Activated CD4-positive, alpha-beta T cell treated with anti-CD3 and anti-CD28 coated beads for 36 hours (primary cell): ENCODE measurements around the gene NEDD4. TPM values are rescaled to one million over a fixed set of nuclear protein-coding genes. Genes with fewer than 3 reads are reported as not detected.

ENCODE experiments used
- ATAC-seq: fragments of 200-7000 bp; cut with Tn5 transposase; one replicate; pipeline ENCODE4 v1.10.0; 2021; ENCODE audit warnings: mild to moderate bottlenecking, moderate library complexity
- CTCF ChIA-PET: fragments of 350-600 bp; sonication (Branson Sonifier 250); formaldehyde crosslinking; loops from one replicate; lab custom pipeline; 2021; ENCODE audit warnings: antibody characterized with exemption; lab: Charles Lee
- POLR2A ChIA-PET: fragments of 350-600 bp; sonication (Branson Sonifier 250); formaldehyde crosslinking; loops from one replicate; lab custom pipeline; 2021; ENCODE audit warnings: antibody characterized with exemption, inconsistent platforms; lab: Charles Lee
- DNase-seq: peaks from one replicate; pipeline ENCODE4 v3.0.0-alpha.2; 2020
- H3K27ac Mint-ChIP-seq: one replicate; pipeline ENCODE4 v1.8.0; 2021; ENCODE audit warnings: mixed read lengths
- H3K27me3 Mint-ChIP-seq: one replicate; pipeline ENCODE4 v1.8.0; 2021; ENCODE audit warnings: mixed read lengths
- H3K36me3 Mint-ChIP-seq: one replicate; pipeline ENCODE4 v1.8.0; 2021; ENCODE audit warnings: low read depth, mixed read lengths
- H3K4me1 Mint-ChIP-seq: one replicate; pipeline ENCODE4 v1.8.0; 2021; ENCODE audit warnings: mixed read lengths
- H3K4me3 Mint-ChIP-seq: one replicate; pipeline ENCODE4 v1.8.0; 2021; ENCODE audit warnings: mild to moderate bottlenecking, moderate library complexity, mixed read lengths
- H3K9me3 Mint-ChIP-seq: one replicate; pipeline ENCODE4 v1.8.0; 2021; ENCODE audit warnings: low read depth, mixed read lengths
- intact Hi-C, 2 experiments: fragments of 100-400 bp; cut with DNase I in 1 of 2; cut with micrococcal nuclease in 1 of 2; formaldehyde crosslinking; loops; one replicate each; pipeline versions ENCODE4 v1.14.2 to v1.15.1; 2022 to 2024; cut with DNase I, micrococcal nuclease
- total RNA-seq, 2 experiments: library from RNA; stranded (reverse); gene quantifications; one replicate each; pipeline ENCODE4 v1.2.3, GENCODE V29; 2021

NEDD4 gene
- 10 to 100 TPM; 22.4 to 23.3 TPM for total RNA-seq

DNA sequence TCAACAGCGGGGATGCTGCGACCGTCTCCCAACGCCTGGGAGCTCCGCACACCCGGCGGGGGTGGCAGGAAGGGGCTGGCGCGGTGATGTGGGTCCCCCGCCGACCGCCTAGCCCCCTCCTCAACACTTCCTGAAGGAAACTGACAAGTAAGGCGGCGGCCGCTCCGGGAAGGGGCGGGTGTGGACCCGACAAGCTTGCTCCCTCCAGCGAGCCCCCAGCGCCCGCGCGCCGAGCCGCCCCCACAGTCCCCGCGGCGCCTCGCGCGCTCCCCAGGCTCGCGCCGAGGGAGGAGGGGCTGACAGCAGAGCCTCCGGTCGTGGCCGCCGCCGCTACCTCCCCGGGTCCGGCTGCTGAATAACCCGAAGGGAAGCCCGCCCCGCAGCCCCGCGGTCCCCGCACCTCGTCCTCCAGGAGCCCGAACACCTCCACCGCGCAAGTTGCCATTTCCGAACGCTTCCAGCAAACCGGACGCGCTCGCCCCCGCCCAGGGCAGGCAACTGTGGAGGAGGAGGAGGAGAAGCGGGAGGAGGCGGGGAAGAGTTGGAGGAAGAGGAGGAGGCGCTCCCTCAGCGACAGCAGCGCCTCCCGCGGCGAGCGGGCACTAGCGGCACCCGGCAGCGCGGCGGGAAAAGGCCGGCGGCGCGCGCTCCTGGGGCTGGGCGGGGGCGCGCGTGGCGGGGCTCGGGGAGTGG lies at the start of gene NEDD4:
Gene NEDD4, minus strand, starts transcription at position 502 of the 693 bp plus-strand sequence. Its CDS starts 57 bp downstream, at position 445.
- POLR2A ChIA-PET = no interaction called here
- peak; percentile 91 for ATAC-seq

DNA sequence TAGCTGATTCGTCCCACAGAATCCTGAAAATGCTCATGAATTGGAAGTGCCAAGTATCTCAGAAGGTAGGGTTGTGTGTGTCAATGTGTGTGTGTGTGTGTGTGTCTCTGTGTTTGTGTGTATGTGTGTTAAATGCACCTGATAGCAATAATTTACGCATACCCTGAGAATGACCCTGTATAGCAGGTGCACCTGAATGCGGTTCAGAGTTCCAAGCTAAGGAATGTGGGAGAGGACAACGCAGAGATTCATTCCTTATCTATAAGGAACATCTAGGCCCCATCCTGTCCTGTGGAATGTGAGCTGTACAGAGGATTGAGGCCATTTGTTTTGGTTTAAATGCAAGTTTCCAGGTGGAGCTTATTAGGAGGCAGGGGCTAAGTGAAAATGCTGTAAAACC lies 49.1 kb upstream of the NEDD4 start:
- no peak for ATAC-seq
- intact Hi-C loops = loop anchor here (2.0 to 5.0 kb wide), 4 partner anchors 50 to 635 kb away; partner anchors contain the start of genes RFX7 (in 2 of the 2), CCPG1 (in 1 of the 2), NEDD4 (in 1 of the 2) and PIERCE2 (in 1 of the 2)
- CTCF ChIA-PET = interaction anchor here (3.1 kb wide), 1 partner anchor 11 kb away, joined by 15 read pairs; no protein-coding TSS in a partner anchor
- Mint-ChIP-seq H3K9me3 (peaks cover 13% of the 10 kb centered on the region), H3K4me1 (peaks cover 60% of the 10 kb centered on the region), H3K36me3 (peaks cover 10% of the 10 kb centered on the region), H3K4me3 (no peak overlapping the region), H3K27ac (peak overlapping the region; percentile 95), H3K27me3 (no peaks in the 10 kb centered on the region)
- POLR2A ChIA-PET = no interaction called here
- DNase-seq = no peak

More for the DNA sequence above, at the start of gene NEDD4:
- Mint-ChIP-seq H3K36me3 (peaks cover 7% of the 10 kb centered on the region), H3K27ac (peak within 1 kb of the TSS; percentile 79), H3K4me1 (peaks cover 22% of the 10 kb centered on the region), H3K9me3 (no peaks in the 10 kb centered on the region), H3K27me3 (no peaks in the 10 kb centered on the region), H3K4me3 (peak within 1 kb of the TSS; percentile 84)
- peak; percentile 86 for DNase-seq
- intact Hi-C loops = loop anchor here (1.0 to 10.0 kb wide), 6 partner anchors 50 to 742 kb away; partner anchors contain the start of genes RFX7 (in 1 of the 2), TEX9 (in 1 of the 2) and ZNF280D (in 1 of the 2)
- CTCF ChIA-PET = interaction anchor here (0.6 to 1.6 kb wide), 6 partner anchors 8 to 1284 kb away, joined by 3 to 6 read pairs (median 3); no protein-coding TSS in a partner anchor

DNA sequence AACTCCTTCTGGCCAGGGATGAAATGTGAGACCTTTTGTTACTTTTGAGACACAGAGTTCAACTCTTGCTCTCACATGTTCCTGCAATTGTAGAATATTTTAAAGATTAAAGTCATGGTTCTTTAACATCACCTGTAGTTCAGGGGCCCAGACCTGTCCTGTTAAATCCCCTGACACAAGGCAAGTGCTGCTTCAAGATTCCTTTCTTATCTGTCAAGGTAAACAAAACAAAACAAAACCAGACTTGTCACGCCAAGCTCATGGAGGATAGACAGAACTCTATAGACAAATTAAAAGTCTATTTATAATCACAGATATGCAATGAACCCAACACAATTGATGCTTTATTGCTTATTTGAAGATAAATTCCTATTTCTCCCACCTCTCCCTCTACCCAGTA lies 48.6 kb upstream of the NEDD4 start:
- peaks cover 61% of the 10 kb centered on the region for H3K4me1 Mint-ChIP-seq
- peaks cover 13% of the 10 kb centered on the region for H3K9me3 Mint-ChIP-seq
- no peak overlapping the region for H3K4me3 Mint-ChIP-seq
- intact Hi-C loops = loop anchor here (2.0 to 5.0 kb wide), 4 partner anchors 49 to 635 kb away; partner anchors contain the start of genes RFX7 (in 2 of the 2), CCPG1 (in 1 of the 2), NEDD4 (in 1 of the 2) and PIERCE2 (in 1 of the 2)
- CTCF ChIA-PET = interaction anchor here (3.1 kb wide), 1 partner anchor 11 kb away, joined by 15 read pairs; no protein-coding TSS in a partner anchor
- DNase-seq (no peak), ATAC-seq (no peak)
- H3K27ac Mint-ChIP-seq = peak overlapping the region; percentile 95
- H3K36me3 Mint-ChIP-seq = peaks cover 10% of the 10 kb centered on the region
- POLR2A ChIA-PET = no interaction called here
- no peaks in the 10 kb centered on the region for H3K27me3 Mint-ChIP-seq

DNA sequence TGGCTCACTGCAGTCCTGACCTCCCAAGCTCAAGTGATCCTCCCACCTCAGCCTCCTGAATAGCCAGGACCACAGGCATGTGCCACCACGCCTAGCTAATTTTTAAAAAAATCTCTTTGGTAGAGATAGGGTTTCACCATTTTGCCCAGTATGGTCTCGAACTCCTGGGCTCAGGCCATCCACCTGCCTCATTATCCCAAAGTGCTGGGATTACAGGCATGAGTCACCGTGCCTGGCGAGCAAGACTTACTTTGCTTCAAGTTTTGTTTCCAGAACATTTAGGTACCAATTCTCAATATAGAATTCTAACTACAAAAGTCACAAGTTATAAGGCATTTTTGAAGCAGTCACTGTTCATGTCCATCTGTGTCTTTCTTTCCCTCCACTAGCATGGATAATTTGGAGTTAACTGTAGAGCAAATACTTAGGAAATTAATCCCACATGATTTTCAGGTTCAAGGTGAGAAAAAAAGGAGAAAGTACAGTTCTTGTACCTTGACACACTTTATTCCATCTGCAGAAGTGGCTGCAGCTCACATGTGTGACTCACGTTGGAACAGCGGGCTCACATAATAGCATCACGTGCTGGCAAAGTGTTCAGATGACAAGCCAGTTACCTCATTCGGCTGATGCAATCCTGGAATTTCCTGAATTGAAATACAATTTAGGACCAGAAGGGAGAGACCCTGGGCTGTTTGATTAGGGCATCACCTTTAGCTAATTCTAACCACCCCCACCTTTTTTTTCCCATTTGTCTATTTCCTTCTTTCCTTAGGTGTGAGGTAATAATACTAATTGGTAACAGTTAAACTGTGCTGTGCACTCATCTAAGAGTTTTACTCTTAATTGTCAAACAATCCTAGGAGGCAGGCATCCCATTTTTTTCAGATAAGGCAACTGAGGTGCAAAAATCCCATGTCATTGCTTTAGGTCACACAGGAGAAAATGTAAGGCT lies 46.9 kb upstream of the NEDD4 start:
- intact Hi-C loops = loop anchor here (5.0 kb wide), 2 partner anchors 202 to 633 kb away; partner anchors contain the start of genes CCPG1 (in 1 of the 2), PIERCE2 (in 1 of the 2) and RFX7 (in 1 of the 2)
- CTCF ChIA-PET = interaction anchor here (0.7 to 3.1 kb wide), 2 partner anchors 12 to 13 kb away, joined by 4 to 15 read pairs; no protein-coding TSS in a partner anchor
- H3K27ac Mint-ChIP-seq = peak overlapping the region; percentile 87
- ATAC-seq (peak; percentile 31), DNase-seq (peak; percentile 63)
- H3K4me3 Mint-ChIP-seq = no peak overlapping the region
- peaks cover 10% of the 10 kb centered on the region for H3K36me3 Mint-ChIP-seq
- H3K4me1 Mint-ChIP-seq = peaks cover 61% of the 10 kb centered on the region
- no peaks in the 10 kb centered on the region for H3K27me3 Mint-ChIP-seq
- POLR2A ChIA-PET = no interaction called here
- H3K9me3 Mint-ChIP-seq = peaks cover 13% of the 10 kb centered on the region

DNA sequence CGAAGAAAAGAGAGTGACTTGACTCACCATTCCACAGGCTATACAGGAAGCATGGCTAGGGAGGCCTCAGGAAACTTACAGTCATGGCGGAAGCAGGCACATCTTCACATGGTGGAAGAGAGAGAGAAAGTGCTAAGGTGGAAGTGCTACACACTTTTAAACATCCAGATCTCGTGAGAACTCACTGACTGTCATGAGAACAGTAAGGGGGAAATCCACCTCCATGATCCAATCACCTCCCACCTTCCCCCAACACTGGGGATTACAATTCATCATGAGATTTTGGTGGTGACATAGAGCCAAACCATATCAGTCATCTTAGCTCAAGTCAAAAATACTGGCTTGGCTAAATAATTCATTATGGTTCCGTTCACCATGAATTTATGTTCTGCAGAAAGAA lies 45.3 kb upstream of the NEDD4 start:
- peaks cover 8% of the 10 kb centered on the region for H3K9me3 Mint-ChIP-seq
- H3K27ac Mint-ChIP-seq = peak overlapping the region; percentile 87
- no peaks in the 10 kb centered on the region for H3K27me3 Mint-ChIP-seq
- ChIA-PET CTCF (no interaction called here), POLR2A (no interaction called here)
- ATAC-seq (no peak), DNase-seq (peak; percentile 29)
- H3K4me3 Mint-ChIP-seq = no peak overlapping the region
- intact Hi-C loops = no loop called here
- peaks cover 10% of the 10 kb centered on the region for H3K36me3 Mint-ChIP-seq
- peaks cover 59% of the 10 kb centered on the region for H3K4me1 Mint-ChIP-seq

DNA sequence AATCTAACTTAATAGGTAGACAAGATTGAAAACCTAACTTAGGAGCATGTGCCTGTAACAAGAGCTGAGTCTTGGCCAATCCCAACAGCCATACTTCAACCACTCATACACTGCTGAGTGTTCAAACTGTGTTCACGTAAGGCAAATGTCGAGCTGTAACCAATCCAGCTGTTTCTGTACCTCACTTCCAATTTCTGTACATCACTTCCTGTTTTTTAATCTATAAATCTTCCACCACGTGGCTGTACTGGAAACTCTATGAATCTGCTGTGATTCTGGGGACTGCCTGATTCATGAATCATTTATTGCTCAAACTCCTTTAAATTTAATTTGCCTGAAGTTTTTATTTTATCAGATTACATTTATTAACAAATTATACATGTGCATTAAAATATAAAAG lies 44.6 kb upstream of the NEDD4 start:
- Mint-ChIP-seq H3K9me3 (peaks cover 7% of the 10 kb centered on the region), H3K4me3 (no peak overlapping the region), H3K36me3 (peaks cover 10% of the 10 kb centered on the region), H3K4me1 (peaks cover 52% of the 10 kb centered on the region), H3K27me3 (no peaks in the 10 kb centered on the region), H3K27ac (peak overlapping the region; percentile 87)
- CTCF ChIA-PET = interaction anchor here (0.9 to 1.2 kb wide), 2 partner anchors 8 to 192 kb away, joined by 3 to 4 read pairs; no protein-coding TSS in a partner anchor
- ATAC-seq (peak; percentile 71), DNase-seq (peak; percentile 45)
- intact Hi-C loops = no loop called here
- POLR2A ChIA-PET = interaction anchor here (1.0 kb wide), 1 partner anchor 207 kb away, joined by 3 read pairs; no protein-coding TSS in a partner anchor

DNA sequence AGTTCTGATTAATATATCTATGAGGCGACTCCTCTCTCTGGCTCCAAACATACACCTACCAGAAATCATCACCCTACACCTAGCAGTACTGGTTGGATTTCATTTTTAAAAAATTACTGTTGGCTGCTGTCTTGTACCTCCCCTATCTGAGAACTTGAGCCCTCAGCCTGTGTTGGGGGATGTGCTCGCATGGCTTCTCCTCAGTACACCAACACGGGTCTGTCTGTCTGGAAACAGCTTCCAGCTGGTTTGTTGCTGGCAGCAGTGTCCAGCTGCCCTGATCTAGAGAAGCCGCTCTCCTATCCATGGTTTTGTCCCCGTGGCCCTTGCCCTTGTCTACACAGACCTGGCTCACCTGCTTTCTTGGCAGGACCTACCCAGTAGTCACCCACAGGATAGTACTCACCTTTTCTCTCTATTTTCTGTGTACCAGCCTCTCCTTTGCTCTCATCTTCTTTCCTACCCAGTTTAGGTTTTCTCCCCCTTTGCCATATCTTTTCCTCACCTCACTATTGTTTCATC lies 43.2 kb upstream of the NEDD4 start:
- H3K4me3 Mint-ChIP-seq = no peak overlapping the region
- H3K27me3 Mint-ChIP-seq = no peaks in the 10 kb centered on the region
- DNase-seq (no peak), ATAC-seq (no peak)
- ChIA-PET CTCF (interaction anchor here (0.6 kb wide), 2 partner anchors 48 to 267 kb away, joined by 3 read pairs; no protein-coding TSS in a partner anchor), POLR2A (no interaction called here)
- peaks cover 38% of the 10 kb centered on the region for H3K4me1 Mint-ChIP-seq
- H3K9me3 Mint-ChIP-seq = peaks cover 2% of the 10 kb centered on the region
- peaks cover 10% of the 10 kb centered on the region for H3K36me3 Mint-ChIP-seq
- H3K27ac Mint-ChIP-seq = peak overlapping the region; percentile 40
- intact Hi-C loops = no loop called here

DNA sequence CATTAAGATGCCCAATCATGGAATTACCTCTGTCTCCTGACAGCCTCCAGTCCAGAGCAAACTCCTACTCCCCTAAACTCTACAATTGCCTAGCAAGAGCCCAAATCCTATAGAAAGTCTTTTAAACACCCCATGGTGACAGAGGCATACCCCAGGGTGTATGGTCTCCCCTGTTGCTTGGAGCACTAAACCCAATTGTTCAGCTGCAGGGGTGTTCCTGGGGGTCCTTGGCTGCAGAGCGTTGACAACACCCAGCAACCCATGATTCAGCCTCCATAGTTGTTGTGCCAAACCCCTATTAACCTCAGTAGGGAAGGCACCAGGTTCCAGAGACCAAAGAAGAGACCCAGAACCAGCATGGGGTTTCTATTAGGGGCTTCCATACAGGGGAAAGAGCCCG lies 41.8 kb upstream of the NEDD4 start:
- Mint-ChIP-seq H3K4me1 (peaks cover 27% of the 10 kb centered on the region), H3K9me3 (peaks cover 2% of the 10 kb centered on the region), H3K36me3 (peaks cover 10% of the 10 kb centered on the region), H3K27me3 (no peaks in the 10 kb centered on the region), H3K4me3 (no peak overlapping the region), H3K27ac (no peak overlapping the region)
- intact Hi-C loops = no loop called here
- POLR2A ChIA-PET = no interaction called here
- DNase-seq (no peak), ATAC-seq (no peak)
- CTCF ChIA-PET = no interaction called here

DNA sequence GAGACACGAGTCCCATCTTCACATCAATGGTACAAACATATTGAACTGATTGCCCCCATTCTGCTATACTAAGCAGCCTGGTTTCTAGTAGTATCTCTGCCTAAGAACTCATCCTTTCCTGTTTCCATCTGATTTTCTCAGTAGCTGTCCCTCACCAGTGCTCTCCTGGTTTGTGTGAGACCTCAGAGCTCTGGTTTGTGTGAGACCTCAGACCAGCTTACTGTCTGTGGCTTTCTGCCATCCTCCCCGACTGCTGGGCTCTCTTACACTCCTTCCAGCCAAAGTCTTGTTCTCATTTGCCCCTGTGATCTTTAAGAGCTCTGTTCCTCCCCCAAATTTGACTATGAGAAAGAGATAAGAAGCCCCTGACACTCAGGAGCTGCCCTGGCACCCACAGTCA lies 41.1 kb upstream of the NEDD4 start:
- H3K4me3 Mint-ChIP-seq = no peak overlapping the region
- ATAC-seq = no peak
- H3K27ac Mint-ChIP-seq = no peak overlapping the region

DNA sequence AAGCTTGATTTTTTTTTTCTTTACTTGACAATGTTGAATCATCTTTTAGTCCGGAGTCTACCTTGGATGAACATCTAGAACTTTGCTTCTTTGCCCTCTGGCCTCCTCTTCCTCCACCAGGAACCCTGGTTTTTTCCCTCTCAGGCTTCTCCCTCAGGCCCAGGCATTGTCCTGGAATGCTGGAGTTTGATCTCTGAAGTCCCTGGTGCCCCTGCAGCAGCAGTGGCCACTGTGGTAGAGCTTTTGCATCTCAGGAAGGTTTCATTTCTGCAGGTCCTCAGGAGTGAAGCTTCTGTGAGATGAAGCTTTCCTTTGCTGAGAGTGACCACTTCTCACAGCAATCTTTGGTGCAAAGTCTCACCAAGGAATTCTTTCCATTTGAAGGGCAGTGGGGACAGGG lies 39.0 kb upstream of the NEDD4 start:
- ATAC-seq = no peak
- Mint-ChIP-seq H3K4me1 (peaks cover 6% of the 10 kb centered on the region), H3K27me3 (no peaks in the 10 kb centered on the region), H3K4me3 (no peak overlapping the region), H3K9me3 (no peaks in the 10 kb centered on the region), H3K36me3 (no peaks in the 10 kb centered on the region), H3K27ac (no peak overlapping the region)
- CTCF ChIA-PET = interaction anchor here (0.6 to 1.0 kb wide), 2 partner anchors 8 to 243 kb away, joined by 3 read pairs; no protein-coding TSS in a partner anchor
- intact Hi-C loops = no loop called here
- POLR2A ChIA-PET = no interaction called here
- DNase-seq = no peak

More for the DNA sequence above, 41.1 kb upstream of the NEDD4 start:
- ChIA-PET CTCF (no interaction called here), POLR2A (no interaction called here)
- intact Hi-C loops = no loop called here
- peaks cover 2% of the 10 kb centered on the region for H3K9me3 Mint-ChIP-seq
- no peak for DNase-seq
- H3K36me3 Mint-ChIP-seq = peaks cover 10% of the 10 kb centered on the region
- peaks cover 21% of the 10 kb centered on the region for H3K4me1 Mint-ChIP-seq
- no peaks in the 10 kb centered on the region for H3K27me3 Mint-ChIP-seq
